Activated CD4-positive, CD25-positive, alpha-beta regulatory T cell (primary cell): ENCODE data around the gene ANAPC2.

ENCODE experiments used
- DNase-seq, 4 experiments: peaks; one replicate each; lab custom pipeline; 2025; lab: John Stamatoyannopoulos, UW

The ANAPC2 gene

GRCh38 chr9:137227054-137227852 lies 38.9 kb upstream of the ANAPC2 start, which contains the start of gene RNF224:
RNF224 (plus strand) TSS chr9:137227502; CDS start chr9:137228336, 834 bp downstream.
- peak; percentile 60 to 67 (median 64) for DNase-seq

GRCh38 chr9:137226338-137227053 lies 38.1 kb upstream of the ANAPC2 start:
- DNase-seq, result no peak

GRCh38 chr9:137225699-137226331 lies 37.5 kb upstream of the ANAPC2 start:
- no peak for DNase-seq

- DNase-seq, result no peak
Measured at GRCh38 chr9:137224830-137225694, 36.7 kb upstream of the ANAPC2 start, which contains the start of gene CYSRT1. CYSRT1 (plus strand) TSS chr9:137225174; CDS start chr9:137225622, 448 bp downstream.

- peak; percentile 96 to 98 (median 98) for DNase-seq
Measured at GRCh38 chr9:137223078-137223970, 35.0 kb upstream of the ANAPC2 start.

- no peak for DNase-seq
Measured at GRCh38 chr9:137222190-137223077, 34.1 kb upstream of the ANAPC2 start, which contains the start of gene RNF208. RNF208 (minus strand) TSS chr9:137222240; CDS start chr9:137221212, 1,028 bp downstream.

GRCh38 chr9:137221506-137222111 lies 33.2 kb upstream of the ANAPC2 start:
- DNase-seq, result no peak

- DNase-seq, result no peak
Measured at GRCh38 chr9:137221095-137221505, 32.7 kb upstream of the ANAPC2 start.

GRCh38 chr9:137220317-137221094 lies 32.1 kb upstream of the ANAPC2 start:
- no peak for DNase-seq

GRCh38 chr9:137219757-137220316 lies 31.5 kb upstream of the ANAPC2 start:
- no peak for DNase-seq

GRCh38 chr9:137218754-137219271 lies 30.5 kb upstream of the ANAPC2 start:
- DNase-seq, result no peak

- no peak for DNase-seq
Measured at GRCh38 chr9:137218212-137218753, 29.9 kb upstream of the ANAPC2 start.

GRCh38 chr9:137217276-137218211 lies 29.2 kb upstream of the ANAPC2 start:
- DNase-seq, result no peak

GRCh38 chr9:137216188-137216965 lies 28.0 kb upstream of the ANAPC2 start:
- no peak for DNase-seq
